ENCODE measurements around the gene HOXA4. TPM values are rescaled to one million over a fixed set of nuclear protein-coding genes. Genes with fewer than 3 reads are reported as not detected.

HOXA4 gene
- polyA plus RNA-seq, 1 donor (not counting 4 experiments of a cell fraction or from before 2014, with no cell fraction given): 1.5 TPM

- Histone ChIP-seq H3K9me3 (ENCODE audit: control insufficient read depth, low read depth, low read length) (no peaks in the 10 kb centered on the region), H3K4me1 (ENCODE audit: control insufficient read depth, extremely low read depth, insufficient read depth, low read length) (peaks cover 15% of the 10 kb centered on the region), H3K9ac (ENCODE audit: control insufficient read depth, extremely low read depth, insufficient read depth, low read length) (peak overlapping the region; percentile 39), H3K4me3 (ENCODE audit: control insufficient read depth in 2 of 3, extremely low read depth in 1 of 3, insufficient read depth in 2 of 3, low read depth in 1 of 3, low read length in 3 of 3) (peak overlapping the region in 1 of 3 experiments; percentile 24), H2AFZ (ENCODE audit: control insufficient read depth, low read length) (no peak overlapping the region), H3K4me2 (ENCODE audit: control insufficient read depth, extremely low read depth, insufficient read depth, low read depth, low read length) (peak overlapping the region; percentile 68), H3K9me1 (ENCODE audit: control insufficient read depth, extremely low read depth, insufficient read depth, low read length) (no peaks in the 10 kb centered on the region), H3K36me3 (ENCODE audit: control insufficient read depth in 2 of 2, extremely low read depth in 1 of 2, insufficient read depth in 2 of 2, low read length in 2 of 2) (peaks cover 5 to 6% of the 10 kb centered on the region in 2 experiments), H3K79me2 (ENCODE audit: control insufficient read depth, insufficient read depth, low read length) (peaks cover 28% of the 10 kb centered on the region), H4K20me1 (ENCODE audit: control insufficient read depth, extremely low read depth, insufficient read depth, low read length) (no peaks in the 10 kb centered on the region), H3K27ac (ENCODE audit: control insufficient read depth, insufficient read depth, low read length) (no peak overlapping the region), H3K27me3 (ENCODE audit: control insufficient read depth, extremely low read depth, insufficient read depth, low read length) (no peaks in the 10 kb centered on the region)
- TF ChIP-seq EZH2 (IDR thresholded peaks at IDR 0.05; ENCODE audit: low read length) (no peak), CTCF (optimal IDR thresholded peaks at IDR 0.05 in 1 of 3, IDR thresholded peaks at IDR 0.05 in 1 of 3, conservative IDR thresholded peaks at IDR 0.05 in 1 of 3; ENCODE audit: extremely low read depth in 1 of 3, insufficient read depth in 2 of 3, low read length in 3 of 3) (no peak)
- FAIRE-seq: no peak
- no peak for DNase-seq (ENCODE audit: low read depth, low spot score)
- dilution Hi-C loops (cut with MboI; ENCODE audit: extremely low pct_ligation_motif_present, low sequenced_read_pairs): no loop called here
Observed at GRCh38 chr7:27116962-27117886, 13.3 kb downstream of the HOXA4 start.

GRCh38 chr7:27116031-27116961 lies 14.3 kb downstream of the HOXA4 start:
- H3K4me2 ChIP-seq (ENCODE audit: control insufficient read depth, extremely low read depth, insufficient read depth, low read depth, low read length): peak overlapping the region; percentile 68
- H3K36me3 ChIP-seq (ENCODE audit: control insufficient read depth in 2 of 2, extremely low read depth in 1 of 2, insufficient read depth in 2 of 2, low read length in 2 of 2): peaks cover 2 to 5% of the 10 kb centered on the region in 2 experiments
- peaks cover 22% of the 10 kb centered on the region for H3K4me1 ChIP-seq (ENCODE audit: control insufficient read depth, extremely low read depth, insufficient read depth, low read length)
- peak overlapping the region; percentile 65 for H3K27ac ChIP-seq (ENCODE audit: control insufficient read depth, insufficient read depth, low read length)
- no peaks in the 10 kb centered on the region for H3K9me1 ChIP-seq (ENCODE audit: control insufficient read depth, extremely low read depth, insufficient read depth, low read length)
- dilution Hi-C loops (cut with MboI; ENCODE audit: extremely low pct_ligation_motif_present, low sequenced_read_pairs): no loop called here
- no peak for TF ChIP-seq CTCF (optimal IDR thresholded peaks at IDR 0.05 in 1 of 3, IDR thresholded peaks at IDR 0.05 in 1 of 3, conservative IDR thresholded peaks at IDR 0.05 in 1 of 3; ENCODE audit: extremely low read depth in 1 of 3, insufficient read depth in 2 of 3, low read length in 3 of 3)
- TF ChIP-seq EZH2 (IDR thresholded peaks at IDR 0.05; ENCODE audit: low read length): no peak
- H3K27me3 ChIP-seq (ENCODE audit: control insufficient read depth, extremely low read depth, insufficient read depth, low read length): no peaks in the 10 kb centered on the region
- FAIRE-seq: no peak
- peak overlapping the region; percentile 74 for H3K9ac ChIP-seq (ENCODE audit: control insufficient read depth, extremely low read depth, insufficient read depth, low read length)
- H3K4me3 ChIP-seq (ENCODE audit: control insufficient read depth in 2 of 3, extremely low read depth in 1 of 3, insufficient read depth in 2 of 3, low read depth in 1 of 3, low read length in 3 of 3): peak overlapping the region in 1 of 3 experiments; percentile 44
- no peak overlapping the region for H2AFZ ChIP-seq (ENCODE audit: control insufficient read depth, low read length)
- H3K79me2 ChIP-seq (ENCODE audit: control insufficient read depth, insufficient read depth, low read length): peaks cover 37% of the 10 kb centered on the region
- no peaks in the 10 kb centered on the region for H4K20me1 ChIP-seq (ENCODE audit: control insufficient read depth, extremely low read depth, insufficient read depth, low read length)
- no peak for DNase-seq (ENCODE audit: low read depth, low spot score)
- H3K9me3 ChIP-seq (ENCODE audit: control insufficient read depth, low read depth, low read length): no peaks in the 10 kb centered on the region
